K562 (cell line): ENCODE results near the gene PIP5KL1.

ENCODE experiments used
- EZH2 ChIP-seq: IDR thresholded peaks from 2 replicates; pipeline ENCODE4 v1.6.1; 2012; ENCODE audit warnings: low read depth, mild to moderate bottlenecking, inconsistent platforms, low read length, borderline replicate concordance
- MXD1 ChIP-seq: fragments of 250-450 bp; sonication (Bioruptor Pico); IDR thresholded peaks from 2 replicates; pipeline ENCODE4 v1.8.0; 2021; ENCODE audit warnings: borderline replicate concordance, mild to moderate bottlenecking, moderate library complexity; ENCODE audit not compliant: poor library complexity, severe bottlenecking
- RFX7 ChIP-seq: fragments of 250-450 bp; sonication (Bioruptor Pico); IDR thresholded peaks from 2 replicates; pipeline ENCODE4 v1.5.1; 2021; ENCODE audit warnings: mild to moderate bottlenecking
- TAF1 ChIP-seq: IDR thresholded peaks from 2 replicates; pipeline ENCODE4 v1.6.1; 2011; ENCODE audit warnings: mild to moderate bottlenecking, low read length, moderate library complexity; ENCODE audit not compliant: insufficient read depth, control insufficient read depth, severe bottlenecking; ENCODE audit errors: extremely low read depth
- TAF9B ChIP-seq: fragments of 450-650 bp; IDR thresholded peaks from 2 replicates; pipeline ENCODE4 v1.6.1; 2018; ENCODE audit warnings: mild to moderate bottlenecking; ENCODE audit not compliant: partially characterized antibody
- ZKSCAN8 ChIP-seq: fragments of 200-800 bp; sonication (Bioruptor generic); IDR thresholded peaks from 2 replicates; pipeline ENCODE4 v1.6.1; 2016; ENCODE audit warnings: missing genetic modification characterization, missing compliant biosample characterization
- ZNF121 ChIP-seq: sonication (generic); formaldehyde crosslinking; conservative IDR thresholded peaks from 2 replicates; pipeline ENCODE4 v1.8.0; 2022; ENCODE audit warnings: missing genetic modification reagents
- TF ChIP-seq, protein P1 (sequence below): IDR thresholded peaks from 3 replicates; pipeline ENCODE4 v1.6.1; 2011; ENCODE audit warnings: borderline replicate concordance, mild to moderate bottlenecking, moderate library complexity; ENCODE audit not compliant: insufficient read length; ENCODE audit errors: extremely low read depth

- TF ChIP-seq ZKSCAN8 (CRISPR knock-in tag) = no peak
- no peak for TF ChIP-seq TAF1
- no peak for TF ChIP-seq MXD1 (CRISPR knock-in tag)
- TF ChIP-seq EZH2 = no peak
- no peak for TF ChIP-seq TAF9B
- TF ChIP-seq RFX7 (CRISPR knock-in tag) = no peak
- no peak for TF ChIP-seq ZNF121 (CRISPR knock-in tag)
- TF ChIP-seq, protein P1, sequence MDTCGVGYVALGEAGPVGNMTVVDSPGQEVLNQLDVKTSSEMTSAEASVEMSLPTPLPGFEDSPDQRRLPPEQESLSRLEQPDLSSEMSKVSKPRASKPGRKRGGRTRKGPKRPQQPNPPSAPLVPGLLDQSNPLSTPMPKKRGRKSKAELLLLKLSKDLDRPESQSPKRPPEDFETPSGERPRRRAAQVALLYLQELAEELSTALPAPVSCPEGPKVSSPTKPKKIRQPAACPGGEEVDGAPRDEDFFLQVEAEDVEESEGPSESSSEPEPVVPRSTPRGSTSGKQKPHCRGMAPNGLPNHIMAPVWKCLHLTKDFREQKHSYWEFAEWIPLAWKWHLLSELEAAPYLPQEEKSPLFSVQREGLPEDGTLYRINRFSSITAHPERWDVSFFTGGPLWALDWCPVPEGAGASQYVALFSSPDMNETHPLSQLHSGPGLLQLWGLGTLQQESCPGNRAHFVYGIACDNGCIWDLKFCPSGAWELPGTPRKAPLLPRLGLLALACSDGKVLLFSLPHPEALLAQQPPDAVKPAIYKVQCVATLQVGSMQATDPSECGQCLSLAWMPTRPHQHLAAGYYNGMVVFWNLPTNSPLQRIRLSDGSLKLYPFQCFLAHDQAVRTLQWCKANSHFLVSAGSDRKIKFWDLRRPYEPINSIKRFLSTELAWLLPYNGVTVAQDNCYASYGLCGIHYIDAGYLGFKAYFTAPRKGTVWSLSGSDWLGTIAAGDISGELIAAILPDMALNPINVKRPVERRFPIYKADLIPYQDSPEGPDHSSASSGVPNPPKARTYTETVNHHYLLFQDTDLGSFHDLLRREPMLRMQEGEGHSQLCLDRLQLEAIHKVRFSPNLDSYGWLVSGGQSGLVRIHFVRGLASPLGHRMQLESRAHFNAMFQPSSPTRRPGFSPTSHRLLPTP = no peak
Measured at GRCh38 chr9:127968700-127969383, 38.3 kb upstream of the PIP5KL1 start.
